GM12873 (cell line): ENCODE data around the gene MSRB3.

Source experiments
- CTCF ChIP-seq: IDR thresholded peaks from 2 replicates; pipeline ENCODE4 v1.5.1; 2012; ENCODE audit warnings: low read depth, mild to moderate bottlenecking, moderate library complexity, low read length, control low read depth; ENCODE audit not compliant: insufficient read depth; ENCODE audit errors: missing control alignments

The MSRB3 gene

GRCh38 chr12:65510584-65511050 is 232.1 kb downstream of the MSRB3 start:
- no peak for TF ChIP-seq CTCF

GRCh38 chr12:65511134-65511834 is 232.8 kb downstream of the MSRB3 start:
- TF ChIP-seq CTCF = no peak

GRCh38 chr12:65511912-65512311 is 233.4 kb downstream of the MSRB3 start:
- TF ChIP-seq CTCF = no peak
